ENCODE data around the gene SRR. TPM values are rescaled to one million over a fixed set of nuclear protein-coding genes. Genes with fewer than 3 reads are reported as not detected.
A peak's percentile ranks its signal among the peaks of the same experiment; 100 is the strongest.

The SRR gene
- total RNA-seq, 1 donor from 2014 or later, result 16.3 TPM

DNA sequence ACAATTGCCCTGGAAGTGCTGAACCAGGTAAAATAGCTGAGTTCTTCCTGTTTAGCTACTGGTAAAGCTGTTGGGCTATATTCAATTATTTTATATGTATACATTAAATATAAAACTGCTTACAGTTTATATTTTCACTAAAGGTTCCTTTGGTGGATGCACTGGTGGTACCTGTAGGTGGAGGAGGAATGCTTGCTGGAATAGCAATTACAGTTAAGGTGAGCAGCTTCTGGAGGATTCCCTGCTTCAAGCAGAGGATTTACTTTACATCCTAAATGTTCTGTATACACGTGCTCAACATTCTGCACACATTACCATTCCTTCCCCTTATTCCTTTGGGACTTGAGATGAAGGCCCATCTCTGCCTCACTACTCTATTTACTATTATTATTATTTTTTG, 17.6 kb downstream of the SRR start:
- Mint-ChIP-seq H3K4me1 (ENCODE audit: unreplicated experiment) (no peaks in the 10 kb centered on the region), H3K36me3 (ENCODE audit: unreplicated experiment) (peaks cover 37% of the 10 kb centered on the region), H3K9me3 (ENCODE audit: unreplicated experiment) (no peaks in the 10 kb centered on the region), H3K27ac (ENCODE audit: unreplicated experiment) (no peak overlapping the region), H3K4me3 (ENCODE audit: unreplicated experiment) (no peak overlapping the region), H3K27me3 (ENCODE audit: unreplicated experiment) (no peaks in the 10 kb centered on the region)
- DNase-seq (ENCODE audit: extremely low spot score, unreplicated experiment), result no peak
- TF ChIP-seq, protein P1, sequence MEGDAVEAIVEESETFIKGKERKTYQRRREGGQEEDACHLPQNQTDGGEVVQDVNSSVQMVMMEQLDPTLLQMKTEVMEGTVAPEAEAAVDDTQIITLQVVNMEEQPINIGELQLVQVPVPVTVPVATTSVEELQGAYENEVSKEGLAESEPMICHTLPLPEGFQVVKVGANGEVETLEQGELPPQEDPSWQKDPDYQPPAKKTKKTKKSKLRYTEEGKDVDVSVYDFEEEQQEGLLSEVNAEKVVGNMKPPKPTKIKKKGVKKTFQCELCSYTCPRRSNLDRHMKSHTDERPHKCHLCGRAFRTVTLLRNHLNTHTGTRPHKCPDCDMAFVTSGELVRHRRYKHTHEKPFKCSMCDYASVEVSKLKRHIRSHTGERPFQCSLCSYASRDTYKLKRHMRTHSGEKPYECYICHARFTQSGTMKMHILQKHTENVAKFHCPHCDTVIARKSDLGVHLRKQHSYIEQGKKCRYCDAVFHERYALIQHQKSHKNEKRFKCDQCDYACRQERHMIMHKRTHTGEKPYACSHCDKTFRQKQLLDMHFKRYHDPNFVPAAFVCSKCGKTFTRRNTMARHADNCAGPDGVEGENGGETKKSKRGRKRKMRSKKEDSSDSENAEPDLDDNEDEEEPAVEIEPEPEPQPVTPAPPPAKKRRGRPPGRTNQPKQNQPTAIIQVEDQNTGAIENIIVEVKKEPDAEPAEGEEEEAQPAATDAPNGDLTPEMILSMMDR (IDR thresholded peaks at IDR 0.05), result no peak

DNA sequence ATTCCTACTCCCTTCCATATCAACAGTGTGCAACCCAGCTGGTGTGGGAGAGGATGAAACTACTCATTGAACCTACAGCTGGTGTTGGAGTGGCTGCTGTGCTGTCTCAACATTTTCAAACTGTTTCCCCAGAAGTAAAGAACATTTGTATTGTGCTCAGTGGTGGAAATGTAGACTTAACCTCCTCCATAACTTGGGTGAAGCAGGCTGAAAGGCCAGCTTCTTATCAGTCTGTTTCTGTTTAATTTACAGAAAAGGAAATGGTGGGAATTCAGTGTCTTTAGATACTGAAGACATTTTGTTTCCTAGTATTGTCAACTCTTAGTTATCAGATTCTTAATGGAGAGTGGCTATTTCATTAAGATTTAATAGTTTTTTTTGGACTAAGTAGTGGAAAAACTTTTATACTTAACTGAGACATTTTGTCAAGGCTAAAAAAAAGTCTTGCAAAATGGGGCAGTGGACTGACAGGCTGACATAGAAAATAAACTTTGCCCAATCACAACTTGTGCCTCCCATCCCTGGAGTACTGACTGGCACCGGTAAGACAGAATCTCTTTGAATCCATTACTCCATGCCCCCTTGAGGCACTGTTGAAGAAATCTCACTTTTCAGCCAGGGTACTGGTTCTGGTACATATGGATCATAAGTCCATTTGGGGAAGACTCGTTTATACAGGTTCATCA, 20.0 kb downstream of the SRR start:
- Mint-ChIP-seq H3K9me3 (ENCODE audit: unreplicated experiment) (no peaks in the 10 kb centered on the region), H3K4me1 (ENCODE audit: unreplicated experiment) (no peaks in the 10 kb centered on the region), H3K4me3 (ENCODE audit: unreplicated experiment) (no peak overlapping the region), H3K36me3 (ENCODE audit: unreplicated experiment) (peaks cover 40% of the 10 kb centered on the region), H3K27ac (ENCODE audit: unreplicated experiment) (no peak overlapping the region), H3K27me3 (ENCODE audit: unreplicated experiment) (no peaks in the 10 kb centered on the region)
- DNase-seq (ENCODE audit: extremely low spot score, unreplicated experiment), result no peak
- TF ChIP-seq, protein P1 (IDR thresholded peaks at IDR 0.05), result no peak

DNA sequence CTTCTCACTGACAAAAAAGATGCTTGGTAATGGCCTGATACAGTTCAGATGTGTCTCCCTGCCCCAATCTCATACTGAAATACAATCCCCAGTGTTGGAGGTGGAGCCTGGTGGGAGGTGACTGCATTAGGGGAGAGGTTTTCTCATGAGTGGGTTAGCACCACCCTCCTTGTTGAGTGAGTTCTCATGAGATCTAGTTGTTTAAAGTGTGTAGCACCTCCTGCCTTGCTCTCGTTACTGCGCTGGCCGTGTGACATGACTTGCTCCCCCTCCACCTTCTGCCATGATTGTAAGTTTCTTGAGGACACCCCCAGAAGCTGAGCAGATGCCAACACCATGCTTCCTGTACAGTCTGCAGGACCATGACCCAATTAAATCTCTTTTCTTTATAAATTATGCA, 27.6 kb downstream of the SRR start:
- Mint-ChIP-seq H3K36me3 (ENCODE audit: unreplicated experiment) (peaks cover 32% of the 10 kb centered on the region), H3K9me3 (ENCODE audit: unreplicated experiment) (no peaks in the 10 kb centered on the region), H3K4me1 (ENCODE audit: unreplicated experiment) (peaks cover 16% of the 10 kb centered on the region), H3K4me3 (ENCODE audit: unreplicated experiment) (no peak overlapping the region), H3K27me3 (ENCODE audit: unreplicated experiment) (no peaks in the 10 kb centered on the region), H3K27ac (ENCODE audit: unreplicated experiment) (no peak overlapping the region)
- TF ChIP-seq, protein P1 (IDR thresholded peaks at IDR 0.05), result no peak
- no peak for DNase-seq (ENCODE audit: extremely low spot score, unreplicated experiment)

DNA sequence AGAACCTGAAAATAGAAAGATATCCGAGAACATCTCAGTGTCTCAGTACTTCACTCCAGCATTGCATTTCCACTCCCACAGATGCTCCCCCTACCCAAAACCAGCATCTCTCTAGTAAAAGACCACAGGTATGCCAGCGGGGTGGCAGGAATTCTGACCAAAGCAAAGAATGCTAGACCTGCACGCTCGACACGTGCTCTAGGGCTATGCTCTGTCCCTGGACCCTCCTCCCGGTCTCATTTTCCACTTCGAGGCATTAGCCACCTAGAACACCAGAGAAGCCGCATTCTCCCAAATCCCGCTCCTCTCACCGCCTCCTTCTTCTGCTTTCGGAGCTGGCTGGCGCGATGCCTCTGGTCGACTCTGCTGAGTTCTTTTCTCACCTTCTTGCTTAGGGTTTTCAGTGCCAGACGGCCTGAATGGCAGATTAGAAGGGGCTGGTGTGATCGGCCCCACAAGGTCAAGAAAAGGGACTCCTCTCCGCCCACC, 32.0 kb downstream of the SRR start:
- Mint-ChIP-seq H3K27me3 (ENCODE audit: unreplicated experiment) (no peaks in the 10 kb centered on the region), H3K36me3 (ENCODE audit: unreplicated experiment) (peaks cover 13% of the 10 kb centered on the region), H3K9me3 (ENCODE audit: unreplicated experiment) (no peaks in the 10 kb centered on the region), H3K27ac (ENCODE audit: unreplicated experiment) (peak overlapping the region; percentile 94), H3K4me1 (ENCODE audit: unreplicated experiment) (peaks cover 25% of the 10 kb centered on the region), H3K4me3 (ENCODE audit: unreplicated experiment) (peak overlapping the region; percentile 99)
- DNase-seq (ENCODE audit: extremely low spot score, unreplicated experiment), result no peak
- TF ChIP-seq, protein P1 (IDR thresholded peaks at IDR 0.05), result no peak

DNA sequence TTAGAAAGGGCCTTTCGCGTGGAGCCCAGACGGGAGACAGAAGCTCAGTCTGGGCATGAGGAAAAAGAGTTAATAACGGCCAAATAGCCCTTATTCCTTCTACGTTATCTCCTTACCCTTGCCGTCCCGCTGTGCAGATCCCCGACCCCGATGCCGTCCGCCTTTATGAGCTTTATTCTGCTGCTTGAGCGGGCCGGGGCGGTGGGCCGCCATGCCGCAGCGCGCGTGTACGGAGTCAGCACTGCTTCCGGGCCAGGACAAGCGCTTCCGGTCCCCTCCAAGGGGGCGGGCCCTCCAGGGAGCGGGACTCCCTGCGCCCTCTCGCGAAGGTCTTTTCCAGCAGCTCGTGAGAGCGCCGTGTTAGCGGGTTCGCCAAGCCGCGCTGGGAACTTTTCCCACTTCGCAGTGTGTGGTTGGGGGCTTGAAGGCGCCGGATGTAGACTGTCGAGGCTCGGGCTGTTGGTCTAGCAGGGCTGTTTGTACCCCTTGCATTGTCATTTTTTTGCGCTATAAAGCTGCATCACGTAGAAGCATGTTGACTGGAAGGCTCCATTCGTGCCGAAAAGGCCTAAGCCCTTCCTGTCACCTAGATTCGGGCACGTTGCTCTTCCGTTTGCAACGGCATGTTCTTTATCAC, 32.6 kb downstream of the SRR start, which contains the start of gene TSR1:
TSS of gene TSR1 (minus strand) at position 243 of the 637 bp plus-strand sequence. CDS start at position 213, 30 bp downstream.
- Mint-ChIP-seq H3K4me3 (ENCODE audit: unreplicated experiment) (peak within 1 kb of the TSS; percentile 99), H3K36me3 (ENCODE audit: unreplicated experiment) (peaks cover 11% of the 10 kb centered on the region), H3K27ac (ENCODE audit: unreplicated experiment) (peak within 1 kb of the TSS; percentile 94), H3K4me1 (ENCODE audit: unreplicated experiment) (peaks cover 25% of the 10 kb centered on the region), H3K9me3 (ENCODE audit: unreplicated experiment) (no peaks in the 10 kb centered on the region), H3K27me3 (ENCODE audit: unreplicated experiment) (no peaks in the 10 kb centered on the region)
- DNase-seq (ENCODE audit: extremely low spot score, unreplicated experiment), result peak; percentile 96
- TF ChIP-seq, protein P1 (IDR thresholded peaks at IDR 0.05), result peak; percentile 30
